Memory B cell (primary cell): ENCODE results near the gene MTX3.

Experiments
- ATAC-seq: fragments of 150-1000 bp; cut with Tn5 transposase; 2 replicates; pipeline ENCODE4 v1.10.0; 2021; ENCODE audit warnings: low read depth, mild to moderate bottlenecking, moderate library complexity
- DNase-seq, 2 donors: peaks; one replicate each; pipeline ENCODE4 v3.0.0; 2022; ENCODE audit warnings: low spot score in 2 of 2
- H3K27ac Mint-ChIP-seq: one replicate; pipeline ENCODE4 v1.8.0; 2022; ENCODE audit warnings: mild to moderate bottlenecking, moderate library complexity, mixed read lengths
- H3K27me3 Mint-ChIP-seq: one replicate; pipeline ENCODE4 v1.8.0; 2022; ENCODE audit warnings: mixed read lengths
- H3K36me3 Mint-ChIP-seq: one replicate; pipeline ENCODE4 v1.8.0; 2022; ENCODE audit warnings: mild to moderate bottlenecking, mixed read lengths
- H3K4me1 Mint-ChIP-seq: one replicate; pipeline ENCODE4 v1.8.0; 2022; ENCODE audit warnings: mixed read lengths
- H3K4me3 Mint-ChIP-seq: one replicate; pipeline ENCODE4 v1.8.0; 2022; ENCODE audit warnings: mild to moderate bottlenecking, moderate library complexity, mixed read lengths
- H3K9me3 Mint-ChIP-seq: one replicate; pipeline ENCODE4 v1.8.0; 2022; ENCODE audit warnings: mixed read lengths

The MTX3 gene, protein sequence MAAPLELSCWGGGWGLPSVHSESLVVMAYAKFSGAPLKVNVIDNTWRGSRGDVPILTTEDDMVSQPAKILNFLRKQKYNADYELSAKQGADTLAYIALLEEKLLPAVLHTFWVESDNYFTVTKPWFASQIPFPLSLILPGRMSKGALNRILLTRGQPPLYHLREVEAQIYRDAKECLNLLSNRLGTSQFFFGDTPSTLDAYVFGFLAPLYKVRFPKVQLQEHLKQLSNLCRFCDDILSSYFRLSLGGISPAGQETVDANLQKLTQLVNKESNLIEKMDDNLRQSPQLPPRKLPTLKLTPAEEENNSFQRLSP

DNA sequence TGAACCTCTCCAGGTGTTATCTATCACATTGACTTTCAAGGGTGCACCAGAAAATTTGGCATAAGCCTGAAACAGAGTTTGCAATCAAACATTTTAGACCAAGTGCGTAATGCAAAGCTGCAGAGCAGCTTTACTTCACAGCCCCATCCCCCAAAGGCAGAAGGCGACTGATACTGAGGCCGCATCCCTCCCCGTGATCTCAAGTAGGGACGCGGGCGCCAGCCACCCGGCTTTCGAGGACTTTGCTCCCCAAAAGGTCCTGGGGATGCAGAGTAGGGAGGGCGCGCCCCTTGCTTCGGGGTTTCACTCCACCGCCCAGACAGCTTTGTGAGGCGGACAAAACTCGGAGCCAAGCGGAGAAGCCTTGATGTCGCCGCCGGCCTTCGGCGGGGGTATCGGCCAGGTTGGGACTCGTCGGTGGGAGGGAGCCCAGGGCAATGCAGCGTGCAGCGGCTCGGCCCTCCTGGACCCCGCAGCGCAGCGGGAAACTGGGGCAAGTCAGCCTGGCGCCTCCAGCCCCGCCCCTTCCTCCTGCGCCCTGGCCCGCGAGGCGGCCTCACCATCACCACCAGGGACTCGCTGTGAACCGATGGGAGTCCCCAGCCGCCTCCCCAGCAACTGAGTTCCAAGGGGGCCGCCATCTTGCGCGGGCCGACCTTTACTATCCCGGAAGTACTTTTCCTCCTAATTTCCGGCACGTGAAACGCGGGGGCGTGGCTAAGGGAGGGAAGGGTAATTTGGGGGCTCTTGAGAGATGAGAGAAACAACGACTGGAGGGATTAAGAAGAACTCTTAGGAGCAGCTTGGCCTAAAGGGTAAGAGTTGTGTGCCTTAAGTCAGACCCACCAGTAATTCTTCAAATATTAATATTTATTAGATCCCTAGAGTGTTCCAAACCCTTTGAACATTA lies at the start of gene MTX3:
TSS of gene MTX3 (minus strand) at position 665 of the 910 bp plus-strand sequence. CDS start at position 641, 24 bp downstream.
- Mint-ChIP-seq H3K4me1 (peaks cover 11% of the 10 kb centered on the region), H3K36me3 (peaks cover 14% of the 10 kb centered on the region), H3K4me3 (peak within 1 kb of the TSS; percentile 87), H3K27me3 (peaks cover 7% of the 10 kb centered on the region), H3K9me3 (no peaks in the 10 kb centered on the region), H3K27ac (peak within 1 kb of the TSS; percentile 89)
- peak; percentile 78 for DNase-seq
- ATAC-seq = peak; percentile 93

DNA sequence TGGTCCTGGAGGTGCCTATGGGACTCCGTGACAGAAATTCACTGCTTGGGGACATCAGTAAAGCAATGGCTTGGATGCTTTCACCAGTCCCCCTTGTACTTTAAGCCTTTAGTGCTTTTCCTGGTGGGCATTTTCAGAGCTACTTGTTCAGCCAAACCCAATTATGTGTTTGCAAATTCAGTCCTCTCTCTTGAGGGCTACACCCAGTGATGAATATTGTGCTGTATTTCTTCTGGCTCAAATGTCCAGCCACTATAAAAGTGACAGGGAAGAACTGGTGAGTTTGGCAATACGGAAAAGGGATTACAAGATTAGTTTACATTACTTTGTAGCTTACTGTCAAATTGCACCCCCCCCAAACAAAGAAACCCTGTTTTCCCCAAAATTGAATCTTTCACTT lies 48.6 kb upstream of the MTX3 start:
- ATAC-seq = no peak
- Mint-ChIP-seq H3K27me3 (peaks cover 18% of the 10 kb centered on the region), H3K27ac (no peak overlapping the region), H3K4me3 (no peak overlapping the region), H3K4me1 (peaks cover 5% of the 10 kb centered on the region), H3K9me3 (no peaks in the 10 kb centered on the region), H3K36me3 (no peaks in the 10 kb centered on the region)
- no peak for DNase-seq

DNA sequence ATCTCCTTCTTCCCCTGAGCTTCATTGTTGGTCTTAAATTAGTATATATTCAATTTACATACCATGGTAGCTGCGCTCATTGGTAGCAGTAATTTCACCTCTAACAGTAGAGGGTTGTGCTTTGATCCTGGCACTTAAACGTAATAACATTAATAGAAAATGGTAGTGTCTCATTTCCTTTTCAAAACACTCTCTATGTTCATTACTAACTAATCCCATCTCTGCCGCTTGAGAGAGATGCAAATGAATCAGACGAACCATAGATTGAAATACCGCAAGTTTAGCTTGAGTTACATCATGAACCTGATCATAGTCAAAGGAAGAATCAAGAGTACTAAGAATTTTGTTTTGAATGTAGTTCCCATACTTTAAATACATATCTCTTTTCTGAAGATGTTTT lies 46.3 kb upstream of the MTX3 start:
- DNase-seq = no peak

DNA sequence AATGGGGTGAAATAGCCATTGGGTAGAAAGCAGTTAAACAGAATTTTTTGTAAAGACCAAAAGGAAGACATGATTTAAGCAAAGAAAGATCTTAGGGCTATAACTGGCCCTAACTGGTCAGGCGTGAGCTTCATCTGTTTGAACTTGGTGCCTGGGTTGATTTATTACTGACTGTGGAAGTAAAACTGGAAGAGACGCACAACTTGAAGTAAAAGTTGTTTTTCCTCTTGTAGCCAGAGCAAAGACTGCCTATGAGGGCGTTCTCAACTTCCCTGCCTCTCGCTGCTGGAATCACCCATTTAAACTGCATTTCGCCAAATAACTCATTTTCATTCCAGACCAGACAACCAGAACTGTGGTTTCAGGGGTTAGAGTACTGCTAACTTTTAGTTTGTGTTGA lies 45.6 kb upstream of the MTX3 start:
- Mint-ChIP-seq H3K36me3 (no peaks in the 10 kb centered on the region), H3K27ac (no peak overlapping the region), H3K9me3 (no peaks in the 10 kb centered on the region), H3K4me1 (peaks cover 5% of the 10 kb centered on the region), H3K4me3 (no peak overlapping the region), H3K27me3 (peaks cover 27% of the 10 kb centered on the region)
- ATAC-seq (no peak), DNase-seq (no peak)

More for the DNA sequence above, 46.3 kb upstream of the MTX3 start:
- ATAC-seq = no peak
- Mint-ChIP-seq H3K27me3 (peaks cover 26% of the 10 kb centered on the region), H3K27ac (no peak overlapping the region), H3K4me3 (no peak overlapping the region), H3K36me3 (no peaks in the 10 kb centered on the region), H3K9me3 (no peaks in the 10 kb centered on the region), H3K4me1 (peaks cover 5% of the 10 kb centered on the region)

DNA sequence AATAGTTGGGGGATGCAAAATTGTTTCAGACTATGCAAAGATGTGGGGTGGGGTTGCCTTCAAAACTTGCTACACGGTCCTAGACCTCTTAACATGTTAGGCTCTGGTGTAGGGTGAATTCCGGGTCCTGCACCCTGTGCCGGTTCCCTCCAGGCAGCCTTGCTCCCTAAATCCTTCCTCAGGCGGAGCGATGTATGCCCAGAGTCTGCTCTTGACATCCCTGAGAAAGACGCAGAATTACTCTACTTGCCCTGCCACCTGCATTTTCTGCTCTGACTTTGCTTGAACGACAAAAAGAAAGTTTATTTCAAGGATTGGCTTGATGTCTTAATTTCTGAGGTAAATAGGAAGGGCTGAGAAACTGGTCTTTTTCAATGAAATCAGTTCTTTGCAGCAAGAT lies 44.8 kb upstream of the MTX3 start:
- peaks cover 25% of the 10 kb centered on the region for H3K27me3 Mint-ChIP-seq
- H3K4me1 Mint-ChIP-seq = peaks cover 5% of the 10 kb centered on the region
- H3K36me3 Mint-ChIP-seq = no peaks in the 10 kb centered on the region
- no peak overlapping the region for H3K4me3 Mint-ChIP-seq
- no peaks in the 10 kb centered on the region for H3K9me3 Mint-ChIP-seq
- no peak overlapping the region for H3K27ac Mint-ChIP-seq
- ATAC-seq = no peak
- no peak for DNase-seq

DNA sequence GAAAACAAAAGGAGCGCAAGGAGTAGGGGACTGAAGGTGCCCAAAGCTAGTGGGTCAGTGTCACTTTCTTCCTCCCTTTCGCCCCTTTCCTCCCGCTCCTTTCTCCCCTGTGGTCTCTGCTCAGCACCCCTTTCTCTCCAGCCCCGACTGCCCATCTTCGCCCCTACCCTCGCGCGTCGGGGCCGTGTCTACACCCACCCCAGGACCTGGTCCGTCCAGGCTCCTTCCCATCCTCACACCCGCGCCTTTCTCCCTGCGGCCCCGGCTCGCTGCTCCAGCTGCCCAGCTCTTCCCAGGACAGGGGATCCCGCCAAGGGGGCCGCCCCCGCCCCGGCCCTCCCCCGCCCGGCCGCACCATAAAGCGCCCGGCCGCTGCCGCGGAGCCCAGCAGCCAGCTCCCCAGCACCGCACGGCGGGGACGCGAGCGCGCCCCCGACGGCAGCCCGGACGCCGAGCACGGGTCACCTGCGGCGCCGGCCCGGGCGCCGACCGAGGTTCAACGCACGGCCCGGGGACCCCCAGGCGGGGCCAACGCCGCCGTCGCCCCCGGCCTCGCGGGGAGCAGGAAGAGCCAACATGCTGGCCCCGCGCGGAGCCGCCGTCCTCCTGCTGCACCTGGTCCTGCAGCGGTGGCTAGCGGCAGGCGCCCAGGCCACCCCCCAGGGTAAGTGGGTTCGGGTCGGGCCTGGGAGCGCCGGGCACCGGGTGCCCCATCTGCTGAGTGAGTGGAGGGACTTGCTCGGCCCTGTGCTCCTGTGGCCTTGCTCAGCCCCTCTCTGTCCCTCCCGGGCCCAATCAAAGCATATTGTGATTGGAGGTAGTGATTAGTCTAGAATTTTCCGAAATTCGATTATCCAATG lies 44.1 kb upstream of the MTX3 start, which contains the start of gene THBS4:
TSS of gene THBS4 (plus strand) at position 387 of the 860 bp plus-strand sequence. CDS start at position 577, 190 bp downstream.
- Mint-ChIP-seq H3K9me3 (no peaks in the 10 kb centered on the region), H3K4me1 (peaks cover 5% of the 10 kb centered on the region), H3K36me3 (no peaks in the 10 kb centered on the region), H3K27me3 (peaks cover 25% of the 10 kb centered on the region), H3K4me3 (peak within 1 kb of the TSS; percentile 47), H3K27ac (no peak within 1 kb of the TSS)
- ATAC-seq = no peak
- no peak for DNase-seq

DNA sequence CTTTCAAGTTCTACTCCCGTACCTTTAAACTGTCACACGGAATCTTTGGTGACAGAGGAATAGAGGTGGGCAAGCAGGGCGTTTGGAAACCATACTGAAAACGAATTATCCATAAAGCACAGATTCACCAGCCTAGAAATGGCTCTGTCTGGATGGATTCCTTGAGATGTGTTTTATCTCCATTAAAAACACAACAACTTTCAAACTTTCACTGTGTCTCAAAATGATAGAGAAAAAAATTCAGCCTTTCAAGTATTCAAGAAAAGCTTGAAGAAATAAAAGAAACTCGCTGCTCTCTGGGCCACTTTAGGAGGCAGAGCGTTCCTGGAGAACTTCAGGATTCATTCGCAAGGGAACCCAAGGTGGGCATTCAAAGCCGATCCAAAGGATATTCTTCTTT lies 43.5 kb upstream of the MTX3 start:
- Mint-ChIP-seq H3K4me3 (no peak overlapping the region), H3K9me3 (no peaks in the 10 kb centered on the region), H3K27ac (no peak overlapping the region), H3K36me3 (no peaks in the 10 kb centered on the region), H3K27me3 (peaks cover 23% of the 10 kb centered on the region), H3K4me1 (peaks cover 5% of the 10 kb centered on the region)
- ATAC-seq (no peak), DNase-seq (no peak)

DNA sequence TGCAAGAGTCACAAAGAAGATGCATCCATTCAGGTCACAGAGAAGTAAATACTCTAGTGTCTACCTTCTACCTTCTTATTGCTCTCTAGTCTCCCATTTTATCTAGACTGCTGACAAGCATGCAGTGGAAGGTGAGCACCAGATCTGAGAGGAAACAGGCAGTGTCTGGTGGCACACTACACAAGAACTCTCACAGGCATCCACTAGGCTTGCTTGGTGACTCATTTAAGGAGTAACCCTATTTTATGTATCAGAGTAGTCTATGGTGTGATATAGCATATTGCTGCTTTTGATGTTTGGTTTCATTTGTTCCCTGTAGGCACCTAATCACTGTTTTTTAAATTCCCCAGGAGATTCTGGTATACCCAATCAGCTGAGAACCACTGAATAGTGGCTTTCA lies 42.5 kb upstream of the MTX3 start:
- DNase-seq (no peak), ATAC-seq (no peak)
- peaks cover 5% of the 10 kb centered on the region for H3K4me1 Mint-ChIP-seq
- no peaks in the 10 kb centered on the region for H3K9me3 Mint-ChIP-seq
- H3K36me3 Mint-ChIP-seq = no peaks in the 10 kb centered on the region
- no peak overlapping the region for H3K4me3 Mint-ChIP-seq
- no peak overlapping the region for H3K27ac Mint-ChIP-seq
- peaks cover 23% of the 10 kb centered on the region for H3K27me3 Mint-ChIP-seq

DNA sequence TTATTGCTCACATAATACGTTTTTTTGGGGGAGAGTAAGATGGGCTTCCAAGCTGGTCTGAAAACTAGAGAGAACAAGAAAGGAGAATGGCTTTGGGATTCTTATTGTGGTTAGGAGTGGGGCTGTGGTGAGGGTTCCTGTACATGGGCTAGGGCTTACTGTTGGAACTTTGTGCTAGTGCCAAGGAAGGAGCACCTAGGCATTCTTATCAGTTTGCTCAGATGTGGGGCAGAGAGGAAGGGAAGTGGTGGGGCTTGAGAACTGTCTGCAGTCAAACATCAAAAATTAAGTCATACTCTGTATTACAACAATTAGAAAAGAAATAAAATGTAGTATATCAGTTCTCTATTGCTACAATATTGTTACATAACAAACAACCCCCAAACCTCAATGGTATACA lies 40.0 kb upstream of the MTX3 start:
- Mint-ChIP-seq H3K9me3 (no peaks in the 10 kb centered on the region), H3K36me3 (peaks cover 2% of the 10 kb centered on the region), H3K4me3 (no peak overlapping the region), H3K27me3 (peaks cover 26% of the 10 kb centered on the region), H3K4me1 (peaks cover 3% of the 10 kb centered on the region), H3K27ac (no peak overlapping the region)
- DNase-seq (no peak), ATAC-seq (no peak)

DNA sequence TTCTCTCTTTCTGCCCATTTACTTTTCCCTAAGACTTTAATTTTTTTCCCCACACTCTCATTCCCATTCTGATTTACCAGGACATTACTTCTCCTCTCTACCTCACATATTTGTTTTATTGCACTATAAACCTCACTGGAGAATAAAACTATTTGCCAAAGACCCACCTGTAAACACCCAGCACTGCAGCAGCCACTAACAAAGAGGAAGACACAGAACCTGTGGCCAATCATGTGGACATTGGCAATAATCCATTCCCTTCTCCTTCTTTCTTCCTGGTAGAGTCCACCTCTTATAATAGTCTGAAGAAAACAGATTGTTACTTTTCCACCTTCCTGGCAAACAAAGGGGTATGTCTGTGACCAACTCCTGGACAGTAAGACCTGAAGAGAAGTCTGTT lies 35.8 kb upstream of the MTX3 start:
- no peak overlapping the region for H3K4me3 Mint-ChIP-seq
- H3K27ac Mint-ChIP-seq = no peak overlapping the region
- DNase-seq (no peak), ATAC-seq (no peak)
- H3K9me3 Mint-ChIP-seq = no peaks in the 10 kb centered on the region
- no peaks in the 10 kb centered on the region for H3K4me1 Mint-ChIP-seq
- peaks cover 2% of the 10 kb centered on the region for H3K36me3 Mint-ChIP-seq
- H3K27me3 Mint-ChIP-seq = peaks cover 6% of the 10 kb centered on the region

DNA sequence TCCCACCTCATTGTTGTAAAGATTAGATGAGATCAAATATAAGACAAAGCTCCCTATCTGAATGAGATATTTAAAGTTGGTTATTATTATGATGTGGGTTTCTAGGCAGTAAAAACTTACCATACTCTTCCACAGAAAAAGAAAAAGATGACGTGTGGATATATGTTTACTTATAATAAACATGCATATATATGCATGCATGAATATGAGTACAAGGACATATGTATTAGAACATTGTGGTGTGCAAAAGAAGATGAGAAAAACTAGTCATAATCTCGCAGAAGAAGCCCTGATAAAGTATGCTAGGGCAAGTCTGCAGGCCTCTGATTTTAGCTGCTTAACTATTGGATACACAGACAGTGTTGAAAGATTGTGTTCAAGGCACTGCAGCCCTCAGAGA lies 34.0 kb upstream of the MTX3 start:
- Mint-ChIP-seq H3K4me3 (no peak overlapping the region), H3K27ac (no peak overlapping the region), H3K36me3 (peaks cover 2% of the 10 kb centered on the region), H3K27me3 (peaks cover 6% of the 10 kb centered on the region), H3K4me1 (peaks cover 2% of the 10 kb centered on the region), H3K9me3 (no peaks in the 10 kb centered on the region)
- no peak for ATAC-seq
- no peak for DNase-seq

DNA sequence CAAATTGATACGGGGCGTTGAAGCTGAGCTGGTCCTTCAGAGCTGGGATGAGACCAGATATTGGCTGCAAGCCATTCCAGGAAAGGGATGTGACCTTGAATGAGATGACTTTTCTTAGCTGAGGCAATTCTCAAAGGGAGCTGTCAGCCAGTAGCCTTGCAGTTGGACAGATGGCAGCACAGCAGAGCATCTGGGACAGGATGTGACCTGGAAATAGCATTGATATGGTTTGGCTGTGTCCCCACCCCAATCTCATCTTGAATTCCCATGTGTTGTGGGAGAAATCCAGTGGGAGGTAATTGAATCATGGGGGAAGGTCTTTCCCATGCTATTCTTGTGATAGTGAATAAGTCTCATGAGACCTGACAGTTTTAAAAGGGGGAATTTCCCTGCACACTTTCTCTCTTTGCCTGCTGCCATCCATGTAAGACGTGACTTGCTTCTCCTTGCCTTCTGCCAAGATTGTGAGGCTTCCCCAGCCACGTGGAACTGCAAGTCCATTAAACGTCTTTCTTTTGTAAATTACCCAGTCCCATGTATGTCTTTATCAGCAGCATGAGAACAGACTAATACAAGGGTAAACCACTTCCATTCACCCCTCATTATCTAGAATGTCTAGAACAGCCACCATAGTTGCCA lies 19.8 kb upstream of the MTX3 start:
- Mint-ChIP-seq H3K36me3 (peaks cover 6% of the 10 kb centered on the region), H3K4me3 (no peak overlapping the region), H3K27ac (no peak overlapping the region), H3K4me1 (no peaks in the 10 kb centered on the region), H3K9me3 (no peaks in the 10 kb centered on the region), H3K27me3 (no peaks in the 10 kb centered on the region)
- no peak for ATAC-seq
- DNase-seq = no peak

DNA sequence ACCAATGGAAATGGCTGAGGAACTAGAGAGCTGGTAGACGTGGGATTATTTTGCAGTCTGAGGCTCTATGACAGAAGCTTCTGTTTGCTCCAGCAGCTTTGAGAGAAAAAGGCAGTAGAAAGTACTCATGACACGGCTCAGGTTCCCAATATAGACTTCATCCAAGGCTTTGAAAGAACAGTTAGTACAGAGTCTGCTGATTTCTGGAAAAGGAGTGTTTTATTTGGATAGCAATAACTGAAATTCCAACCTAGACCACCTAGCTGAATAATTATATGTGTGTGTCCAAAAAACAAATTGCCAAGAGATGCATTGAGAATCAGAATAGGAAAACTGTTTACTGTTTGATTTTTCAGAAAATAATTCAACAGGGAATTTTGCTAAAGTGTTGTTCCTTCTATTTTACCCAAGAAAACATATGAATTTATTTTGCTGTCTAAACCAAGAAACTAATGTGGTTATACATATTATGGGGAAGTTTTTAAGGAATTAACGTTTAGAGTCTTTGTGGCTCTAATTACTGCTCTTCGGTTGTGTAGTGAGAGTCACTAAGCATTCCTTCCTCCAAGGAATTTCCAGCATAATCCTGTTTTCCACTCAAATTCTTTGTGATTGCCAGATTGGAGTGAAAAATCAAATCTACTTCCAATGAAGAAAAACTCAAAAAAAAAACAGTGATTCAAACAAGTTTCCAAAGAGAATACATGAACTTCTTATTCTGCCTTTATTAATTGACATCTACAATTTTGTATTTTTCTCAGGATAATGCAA lies 18.1 kb upstream of the MTX3 start:
- Mint-ChIP-seq H3K36me3 (peaks cover 8% of the 10 kb centered on the region), H3K4me3 (no peak overlapping the region), H3K27ac (no peak overlapping the region), H3K27me3 (no peaks in the 10 kb centered on the region), H3K4me1 (no peaks in the 10 kb centered on the region), H3K9me3 (no peaks in the 10 kb centered on the region)
- ATAC-seq = no peak
- no peak for DNase-seq
